Activated T-helper 2 cell treated with anti-CD3 and anti-CD28 coated beads, Interferon-gamma antibody, Interleukin-2, Interleukin-4, amounts not matched to agents 10 μg/mL and 5 μg/mL and 100 μg/mL, durations not matched to agents 14 hours and 24 hours and 36 hours (primary cell): ENCODE data around the gene MYBBP1A. TPM values are rescaled to one million over a fixed set of nuclear protein-coding genes. Genes with fewer than 3 reads are reported as not detected.
A peak's percentile ranks its signal among the peaks of the same experiment; 100 is the strongest.

Experiments
- DNase-seq: peaks from one replicate; pipeline ENCODE4 v3.0.0; 2021; ENCODE audit warnings: low spot score
- H3K27ac Mint-ChIP-seq: one replicate; pipeline ENCODE4 v1.8.0; 2021; ENCODE audit warnings: mixed read lengths
- H3K27me3 Mint-ChIP-seq: one replicate; pipeline ENCODE4 v1.8.0; 2021; ENCODE audit warnings: low read depth, mixed read lengths
- H3K36me3 Mint-ChIP-seq: one replicate; pipeline ENCODE4 v1.8.0; 2021; ENCODE audit warnings: low read depth, mixed read lengths
- H3K4me1 Mint-ChIP-seq: one replicate; pipeline ENCODE4 v1.8.0; 2021; ENCODE audit warnings: low read depth, mixed read lengths
- H3K4me3 Mint-ChIP-seq: one replicate; pipeline ENCODE4 v1.8.0; 2021; ENCODE audit warnings: low read depth, mild to moderate bottlenecking, moderate library complexity, mixed read lengths
- H3K9me3 Mint-ChIP-seq: one replicate; pipeline ENCODE4 v1.8.0; 2021; ENCODE audit warnings: mixed read lengths
- intact Hi-C: fragments of 100-400 bp; cut with micrococcal nuclease; formaldehyde crosslinking; loops from one replicate; pipeline ENCODE4 v1.15.1; 2023
- total RNA-seq: library from RNA; stranded (reverse); gene quantifications from 2 replicates; pipeline ENCODE4 v1.2.3, GENCODE V29; 2022

The MYBBP1A gene
- total RNA-seq, 1 donor from 2014 or later, result 137 TPM

DNA sequence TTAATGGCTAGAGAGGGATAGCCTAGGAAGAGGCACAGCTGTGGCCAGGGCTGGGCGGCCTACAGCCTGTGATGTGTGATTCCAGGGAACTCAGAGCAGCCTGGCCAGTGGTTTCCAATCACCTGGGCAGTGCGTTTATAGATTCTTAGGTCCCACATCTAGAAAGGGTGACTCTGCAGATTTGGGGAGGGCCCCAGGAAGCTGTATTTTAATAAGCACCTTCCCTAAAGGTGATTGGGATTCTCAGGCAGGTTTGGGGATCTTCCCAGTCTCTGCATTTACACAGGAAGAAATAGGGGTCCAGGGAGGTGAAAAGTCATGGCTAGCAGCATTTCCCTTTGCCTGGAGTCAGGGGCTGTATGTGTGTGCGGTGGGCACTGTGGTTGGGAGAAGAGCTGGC is 47.0 kb downstream of the MYBBP1A start:
- no peak for DNase-seq
- H3K4me1 Mint-ChIP-seq, result peaks cover 26% of the 10 kb centered on the region
- intact Hi-C loops, result no loop called here

DNA sequence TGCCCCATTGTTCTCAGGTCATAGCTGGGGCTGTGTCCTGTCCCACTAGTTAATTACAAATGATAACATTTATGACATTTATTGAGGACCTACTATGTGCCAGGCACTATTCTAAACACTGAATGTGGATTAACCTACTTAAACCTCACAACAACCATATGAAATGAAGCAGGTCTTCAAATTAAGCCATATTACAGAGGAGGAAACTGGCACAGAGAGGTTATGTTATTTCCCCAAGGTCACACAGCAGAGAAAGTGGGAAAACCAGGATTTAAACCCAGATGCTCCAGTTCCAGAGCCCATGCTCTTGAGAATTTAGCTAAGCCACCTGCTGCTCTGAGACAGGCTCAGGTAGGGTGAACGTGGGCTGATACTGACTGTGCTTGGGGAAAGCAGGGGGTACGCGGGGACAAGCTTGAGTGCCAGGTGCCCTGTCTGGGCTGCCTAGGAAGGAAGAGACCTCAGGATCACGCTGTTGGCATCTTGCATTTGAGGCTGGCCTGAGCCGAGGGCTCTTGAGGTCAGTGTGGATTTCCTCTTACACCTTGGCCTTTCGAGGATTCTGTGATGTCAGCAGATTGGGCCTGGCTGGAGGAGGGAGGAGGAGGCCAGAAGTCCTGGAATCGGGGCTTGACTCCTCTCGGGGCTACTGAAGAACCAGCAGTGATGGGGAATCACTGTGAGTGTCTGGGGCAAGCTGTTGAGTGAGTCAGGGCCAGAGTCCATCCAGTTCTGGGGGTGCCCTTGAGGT is 47.6 kb downstream of the MYBBP1A start:
- Mint-ChIP-seq H3K4me1 (peaks cover 26% of the 10 kb centered on the region), H3K4me3 (no peak overlapping the region), H3K36me3 (no peaks in the 10 kb centered on the region), H3K27ac (no peak overlapping the region), H3K27me3 (peaks cover 5% of the 10 kb centered on the region), H3K9me3 (no peaks in the 10 kb centered on the region)
- intact Hi-C loops, result no loop called here
- no peak for DNase-seq

More for the DNA sequence above, 47.0 kb downstream of the MYBBP1A start:
- Mint-ChIP-seq H3K4me3 (no peak overlapping the region), H3K27me3 (peaks cover 1% of the 10 kb centered on the region), H3K27ac (no peak overlapping the region), H3K36me3 (no peaks in the 10 kb centered on the region), H3K9me3 (no peaks in the 10 kb centered on the region)

DNA sequence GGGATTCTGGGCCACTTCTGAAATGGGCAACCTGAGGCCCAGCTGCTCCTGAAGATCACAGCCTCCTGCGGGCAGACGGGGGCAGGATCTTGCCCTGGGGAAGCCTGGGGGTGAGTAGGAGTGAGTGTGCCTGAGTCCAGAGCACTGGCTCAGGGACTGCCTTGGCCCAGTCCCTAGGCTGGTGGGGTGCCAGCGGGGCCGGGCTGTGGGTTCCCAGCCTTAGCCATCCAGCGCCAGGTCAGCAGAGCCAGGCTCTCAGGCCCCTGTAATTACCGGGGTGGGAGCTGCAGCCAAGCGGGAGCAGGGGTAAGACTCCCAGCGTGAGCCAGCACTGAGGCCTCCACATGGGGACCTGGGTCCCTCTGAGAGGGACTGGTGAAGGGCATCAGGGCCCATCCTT is 48.3 kb downstream of the MYBBP1A start:
- Mint-ChIP-seq H3K9me3 (no peaks in the 10 kb centered on the region), H3K36me3 (no peaks in the 10 kb centered on the region), H3K4me3 (no peak overlapping the region), H3K27me3 (peaks cover 6% of the 10 kb centered on the region), H3K27ac (no peak overlapping the region), H3K4me1 (peaks cover 26% of the 10 kb centered on the region)
- intact Hi-C loops, result no loop called here
- no peak for DNase-seq

DNA sequence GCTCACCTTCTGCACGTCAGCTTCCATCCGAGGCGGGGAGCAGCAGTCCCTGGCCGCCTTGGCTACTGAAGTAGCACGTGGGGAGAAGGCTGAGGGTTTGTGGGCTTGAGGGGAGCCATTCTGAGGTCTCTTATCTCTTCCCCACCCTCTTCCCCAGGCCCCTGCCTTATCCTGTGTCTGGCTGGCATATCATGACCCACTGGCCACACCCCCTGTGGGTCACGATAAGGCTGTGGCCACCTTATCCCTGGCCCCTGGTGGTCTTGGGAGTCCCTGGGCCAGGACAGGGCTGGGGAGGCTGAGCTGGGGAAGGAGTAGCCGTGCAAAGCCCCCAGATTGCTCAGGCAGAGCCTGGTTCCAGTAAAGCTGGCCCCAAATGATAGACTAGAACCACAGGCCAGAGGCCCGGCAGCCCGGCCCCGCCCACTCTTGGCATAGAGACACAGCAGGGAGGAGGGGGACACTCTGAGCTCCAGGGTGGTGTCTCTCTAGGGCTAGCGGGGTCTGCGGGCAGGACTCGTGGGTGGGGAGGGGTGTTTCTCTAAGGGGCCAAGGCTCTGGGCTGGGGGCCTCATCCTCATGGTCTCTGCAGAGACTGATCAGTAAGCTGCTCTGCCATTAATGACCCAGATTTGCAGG is 48.9 kb downstream of the MYBBP1A start:
- H3K27ac Mint-ChIP-seq, result no peak overlapping the region
- intact Hi-C loops, result no loop called here
- H3K36me3 Mint-ChIP-seq, result no peaks in the 10 kb centered on the region
- H3K27me3 Mint-ChIP-seq, result peaks cover 11% of the 10 kb centered on the region
- H3K4me3 Mint-ChIP-seq, result no peak overlapping the region
- no peaks in the 10 kb centered on the region for H3K9me3 Mint-ChIP-seq
- peaks cover 26% of the 10 kb centered on the region for H3K4me1 Mint-ChIP-seq
- DNase-seq, result no peak

DNA sequence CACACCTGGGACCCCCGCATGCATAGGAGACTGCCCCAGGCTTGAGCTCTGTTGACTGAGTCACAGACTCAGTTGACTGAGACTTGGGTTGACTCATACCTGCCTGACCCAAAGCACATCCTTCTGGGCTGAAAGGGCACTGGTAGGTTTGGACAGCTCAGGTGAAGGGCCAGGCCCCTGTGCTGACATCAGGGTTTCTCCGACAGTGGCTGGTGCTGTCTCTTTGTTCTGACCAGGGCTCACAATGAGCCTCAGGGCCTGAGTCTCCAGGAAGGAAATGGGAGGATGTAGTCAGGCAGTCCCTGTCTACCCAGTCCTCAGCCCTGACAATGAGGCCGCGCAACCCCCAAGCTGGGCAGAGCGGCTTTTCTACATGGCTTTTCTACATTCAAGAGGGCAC is 50.0 kb downstream of the MYBBP1A start:
- no peak overlapping the region for H3K4me3 Mint-ChIP-seq
- no peaks in the 10 kb centered on the region for H3K9me3 Mint-ChIP-seq
- no peaks in the 10 kb centered on the region for H3K36me3 Mint-ChIP-seq
- DNase-seq, result no peak
- H3K27me3 Mint-ChIP-seq, result peaks cover 22% of the 10 kb centered on the region
- no peak overlapping the region for H3K27ac Mint-ChIP-seq
- intact Hi-C loops, result no loop called here
- H3K4me1 Mint-ChIP-seq, result peaks cover 29% of the 10 kb centered on the region

DNA sequence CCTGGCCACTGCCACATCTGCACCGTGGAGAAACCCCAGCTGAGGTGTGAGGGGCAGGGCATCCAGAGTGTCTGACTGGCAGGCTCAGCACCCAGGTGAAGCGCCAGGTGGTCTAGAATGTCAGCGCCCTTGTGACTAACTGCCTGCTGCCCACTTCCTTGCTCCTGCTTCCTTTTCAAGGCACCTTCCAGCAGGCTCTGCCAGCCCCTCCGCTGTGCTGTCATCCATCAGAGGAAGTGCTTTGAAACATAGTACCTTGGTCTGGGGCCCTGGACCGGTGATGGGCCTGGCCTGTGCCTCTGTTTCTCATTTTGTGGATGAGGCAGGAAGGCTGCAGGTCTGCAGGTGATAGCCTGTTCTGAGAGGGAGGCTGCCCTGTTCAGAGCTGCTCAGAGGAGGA is 51.0 kb downstream of the MYBBP1A start:
- no peak overlapping the region for H3K27ac Mint-ChIP-seq
- H3K36me3 Mint-ChIP-seq, result no peaks in the 10 kb centered on the region
- no peaks in the 10 kb centered on the region for H3K9me3 Mint-ChIP-seq
- DNase-seq, result no peak
- H3K4me3 Mint-ChIP-seq, result no peak overlapping the region
- peaks cover 30% of the 10 kb centered on the region for H3K27me3 Mint-ChIP-seq
- H3K4me1 Mint-ChIP-seq, result peaks cover 30% of the 10 kb centered on the region
- intact Hi-C loops, result no loop called here

DNA sequence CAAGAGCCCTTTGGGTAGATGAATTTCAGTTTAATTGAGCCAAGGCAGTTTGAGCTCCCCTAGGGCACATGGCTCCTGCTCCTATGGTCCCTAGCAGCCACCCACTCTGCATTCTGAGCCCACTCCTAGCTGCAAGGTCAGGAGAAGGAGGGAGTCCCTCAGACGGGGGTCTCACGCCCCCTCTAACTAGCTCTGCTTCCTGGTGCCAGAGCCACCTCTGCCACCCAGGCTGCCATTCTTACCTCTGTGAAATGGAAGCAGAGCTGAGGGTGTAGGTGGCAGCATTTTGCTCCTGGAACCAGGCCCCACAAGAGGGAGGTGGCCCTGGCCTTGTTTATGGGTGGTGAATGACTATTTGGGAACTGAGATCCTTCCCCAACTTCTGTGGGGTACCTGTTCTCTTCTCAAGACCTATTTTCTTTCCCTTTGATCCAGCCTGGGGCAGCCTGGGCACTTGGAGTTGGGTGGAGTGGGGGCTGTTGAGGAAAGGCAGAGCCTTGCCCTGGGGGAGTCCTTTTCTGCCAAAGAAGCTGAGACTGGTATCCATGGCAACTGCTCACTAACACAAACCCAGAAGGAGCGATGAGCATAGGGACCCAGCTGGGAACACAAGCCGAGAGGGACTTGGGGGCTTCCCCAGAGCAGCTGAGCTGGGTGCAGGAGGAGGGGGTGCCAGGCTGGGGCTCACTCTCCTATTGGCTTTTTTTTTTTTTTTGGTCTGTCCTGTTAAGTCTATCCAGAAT is 51.7 kb downstream of the MYBBP1A start:
- Mint-ChIP-seq H3K4me1 (peaks cover 24% of the 10 kb centered on the region), H3K27ac (no peak overlapping the region), H3K9me3 (no peaks in the 10 kb centered on the region), H3K4me3 (no peak overlapping the region), H3K27me3 (peaks cover 30% of the 10 kb centered on the region), H3K36me3 (no peaks in the 10 kb centered on the region)
- DNase-seq, result no peak
- intact Hi-C loops, result no loop called here

DNA sequence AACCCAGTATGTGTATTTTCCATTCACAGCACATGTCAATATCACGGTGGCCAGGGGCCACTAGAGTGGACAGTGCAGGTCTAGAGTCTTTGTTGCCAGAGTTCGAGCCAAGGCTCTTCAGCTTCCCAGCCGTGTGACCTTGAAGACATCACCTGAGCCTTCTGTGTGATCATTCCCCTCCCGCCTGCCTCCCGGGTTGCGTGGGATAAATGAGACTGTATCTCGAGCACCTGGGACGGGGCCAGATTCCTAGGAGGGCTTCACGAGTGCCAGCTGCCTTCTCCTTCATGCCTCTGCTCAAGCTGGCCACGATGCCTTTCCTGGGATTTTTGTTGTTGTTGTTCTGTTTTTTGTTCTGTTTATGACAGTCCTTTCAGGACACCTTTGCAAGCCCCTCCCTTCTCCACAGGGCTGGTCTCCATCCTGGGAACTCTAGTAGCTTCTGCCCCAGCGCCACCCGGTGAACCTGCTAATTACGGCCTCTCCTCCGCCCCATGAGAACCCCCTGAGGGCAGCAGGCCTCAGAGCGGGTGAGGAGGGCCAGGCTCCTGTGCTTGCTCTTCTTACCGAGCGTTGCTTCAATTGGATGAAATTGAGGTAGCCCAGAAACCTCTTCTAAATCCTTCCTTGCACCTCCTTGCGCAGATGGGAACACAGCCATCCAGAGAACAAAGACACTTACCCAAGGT is 52.6 kb downstream of the MYBBP1A start:
- Mint-ChIP-seq H3K4me3 (no peak overlapping the region), H3K27ac (no peak overlapping the region), H3K36me3 (no peaks in the 10 kb centered on the region), H3K9me3 (no peaks in the 10 kb centered on the region), H3K27me3 (peaks cover 30% of the 10 kb centered on the region), H3K4me1 (peaks cover 24% of the 10 kb centered on the region)
- intact Hi-C loops, result no loop called here
- DNase-seq, result no peak

DNA sequence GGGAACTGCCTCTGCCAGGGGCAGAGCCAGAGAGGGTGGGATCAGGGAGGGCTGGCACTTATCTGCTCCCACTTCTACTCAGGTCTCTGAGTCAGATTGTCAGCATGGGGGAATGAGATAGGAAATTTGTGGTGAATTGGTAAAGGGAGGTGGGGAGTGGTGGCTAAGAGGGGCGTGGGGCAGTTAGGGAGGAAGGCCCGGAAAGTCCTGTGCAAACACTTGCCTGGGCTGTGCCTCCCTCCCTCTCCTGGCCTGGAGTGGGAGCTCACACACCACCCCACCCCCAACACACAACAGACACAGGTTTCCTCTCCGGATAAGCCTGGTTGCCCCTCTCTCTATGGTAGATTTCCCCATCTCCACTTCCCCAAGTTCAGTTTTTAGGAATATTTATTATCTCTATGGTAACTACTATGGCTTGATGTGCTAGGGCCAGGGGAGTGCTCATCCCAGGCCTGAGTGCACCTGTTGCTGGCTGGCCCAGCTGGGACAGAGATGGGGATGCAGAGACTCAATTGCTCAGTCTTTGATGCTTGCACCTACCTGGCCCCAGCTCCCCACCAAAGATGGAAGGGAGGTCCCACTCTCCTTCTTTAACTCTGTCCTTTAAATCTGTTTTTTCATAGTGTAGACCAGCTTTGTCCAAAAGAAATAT is 53.8 kb downstream of the MYBBP1A start:
- H3K9me3 Mint-ChIP-seq, result no peaks in the 10 kb centered on the region
- intact Hi-C loops, result no loop called here
- no peak overlapping the region for H3K4me3 Mint-ChIP-seq
- H3K4me1 Mint-ChIP-seq, result peaks cover 24% of the 10 kb centered on the region
- no peak for DNase-seq
- no peak overlapping the region for H3K27ac Mint-ChIP-seq
- no peaks in the 10 kb centered on the region for H3K36me3 Mint-ChIP-seq
- peaks cover 34% of the 10 kb centered on the region for H3K27me3 Mint-ChIP-seq

DNA sequence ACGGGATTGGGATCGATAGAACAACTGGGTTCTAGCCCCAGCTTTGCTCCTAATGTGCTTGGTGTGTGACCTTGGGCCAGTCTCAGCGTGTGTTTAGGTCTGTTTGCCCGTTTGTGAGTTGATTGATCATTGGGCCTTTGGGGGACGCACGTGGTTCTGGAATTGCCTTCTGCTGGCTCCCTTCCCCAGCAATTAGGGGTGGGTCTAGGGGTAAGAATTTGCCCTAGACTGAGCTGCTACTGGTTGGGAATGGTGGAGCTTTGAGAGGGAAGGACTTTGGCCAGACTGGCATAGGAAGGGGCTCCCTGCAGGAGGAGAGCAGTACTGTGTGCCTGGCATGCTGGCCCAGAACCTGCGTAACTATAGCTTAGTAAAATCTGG is 55.0 kb downstream of the MYBBP1A start:
- DNase-seq, result no peak
- H3K27ac Mint-ChIP-seq, result no peak overlapping the region
- H3K4me3 Mint-ChIP-seq, result peak overlapping the region; percentile 13
- H3K36me3 Mint-ChIP-seq, result no peaks in the 10 kb centered on the region
- intact Hi-C loops, result no loop called here
- H3K27me3 Mint-ChIP-seq, result peaks cover 36% of the 10 kb centered on the region
- no peaks in the 10 kb centered on the region for H3K9me3 Mint-ChIP-seq
- H3K4me1 Mint-ChIP-seq, result peaks cover 23% of the 10 kb centered on the region

DNA sequence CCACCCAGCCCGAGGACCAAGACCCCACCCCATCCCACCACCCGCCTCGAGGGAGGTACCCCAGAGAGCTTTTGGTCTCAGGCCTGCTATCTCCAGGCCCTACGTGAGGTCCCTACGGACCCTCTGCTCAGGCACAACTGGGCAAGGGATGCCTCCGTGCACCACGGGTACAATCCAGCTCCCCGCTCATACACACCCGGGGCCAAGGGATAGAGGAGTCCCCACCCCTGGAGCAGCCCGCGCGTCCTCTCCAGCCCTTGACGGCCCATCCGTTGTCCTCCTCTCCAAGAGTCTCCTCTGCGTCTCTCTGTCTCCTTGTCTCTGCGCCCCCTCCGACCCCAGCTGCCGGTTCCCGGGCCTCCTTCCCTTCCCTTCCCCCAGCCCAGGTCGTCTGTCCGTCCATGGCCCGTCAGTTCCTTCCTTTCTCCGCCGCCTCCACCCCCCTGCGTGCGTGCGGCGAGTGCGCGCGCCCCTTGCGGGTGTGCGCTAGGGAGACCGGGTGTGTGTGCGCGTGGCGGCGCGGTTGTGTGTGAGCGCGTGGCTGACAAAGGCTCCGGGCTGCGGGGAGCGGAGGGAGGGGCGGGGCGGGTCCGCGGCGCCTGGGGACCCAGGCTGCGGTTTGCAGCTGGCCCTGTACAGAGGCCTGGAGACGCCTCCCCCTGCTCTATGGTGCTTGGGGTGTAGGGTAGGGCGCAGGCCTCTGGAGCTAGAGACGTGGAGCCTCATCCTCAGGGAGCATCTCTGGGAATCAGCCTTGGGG is 55.6 kb downstream of the MYBBP1A start:
- Mint-ChIP-seq H3K27ac (no peak overlapping the region), H3K36me3 (no peaks in the 10 kb centered on the region), H3K27me3 (peaks cover 36% of the 10 kb centered on the region), H3K4me3 (peak overlapping the region; percentile 64), H3K9me3 (no peaks in the 10 kb centered on the region), H3K4me1 (peaks cover 18% of the 10 kb centered on the region)
- intact Hi-C loops, result loop anchor here (10.0 kb wide), 1 partner anchor 75 kb away; no protein-coding TSS in a partner anchor
- peak; percentile 20 for DNase-seq
